ENCODE results near the gene TAF1D. TPM values are rescaled to one million over a fixed set of nuclear protein-coding genes. Genes with fewer than 3 reads are reported as not detected.

TAF1D gene
- 10 to 100 TPM; 34.7 to 61.8 (median 46.3) TPM for total RNA-seq

GRCh38 chr11:93741094-93741881 is at the start of gene TAF1D, which contains the start of gene C11orf54:
Gene TAF1D, minus strand, starts transcription at chr11:93741495. Its CDS starts 2,191 bp downstream, at chr11:93739304.
Gene C11orf54, plus strand, starts transcription at chr11:93741672. Its CDS starts 5,722 bp downstream, at chr11:93747394.
- Histone ChIP-seq H3K4me3 (peak within 1 kb of the TSS; percentile 70 to 88 (median 80)), H3K36me3 (peaks cover 16 to 37% (median 27%) of the 10 kb centered on the region in 4 donors), H3K27me3 (no peaks in the 10 kb centered on the region), H3K27ac (replicated peaks in 1 of 4) (peak within 1 kb of the TSS; percentile 88 to 95 (median 94)), H3K4me1 (peaks cover 36 to 76% (median 67%) of the 10 kb centered on the region in 4 donors), H3K9me3 (no peaks in the 10 kb centered on the region)
- TF ChIP-seq POLR2AphosphoS5 (IDR thresholded peaks at IDR 0.05) (peak; percentile 91 to 96), POLR2A (IDR thresholded peaks at IDR 0.05; ENCODE audit: low read depth) (peak; percentile 84), CTCF (IDR thresholded peaks at IDR 0.05) (peak in 2 of 3 experiments; percentile 1 to 5), EP300 (IDR thresholded peaks at IDR 0.05) (no peak)
- intact Hi-C loops (cut with DNase I): loop anchor here (2.0 kb wide), 1 partner anchor 44 kb away; the partner anchor contains the start of gene MED17
- DNase-seq (ENCODE audit: extremely low spot score): peak; percentile 99
- WGBS: under 1% methylated on average over 38 of the region's 65 CpGs

GRCh38 chr11:93784935-93785360 is 43.7 kb upstream of the TAF1D start:
- Histone ChIP-seq H3K9me3 (no peaks in the 10 kb centered on the region), H3K4me1 (peaks cover 29 to 39% (median 35%) of the 10 kb centered on the region in 4 donors), H3K36me3 (peaks cover 4 to 22% (median 18%) of the 10 kb centered on the region in 4 donors), H3K4me3 (peak overlapping the region; percentile 80 to 98 (median 85)), H3K27ac (replicated peaks in 1 of 4) (peak overlapping the region; percentile 92 to 99 (median 94)), H3K27me3 (no peaks in the 10 kb centered on the region)
- WGBS: under 1% methylated on average over 13 of the region's 13 CpGs
- intact Hi-C loops (cut with DNase I): loop anchor here (2.0 kb wide), 1 partner anchor 44 kb away; the partner anchor contains the start of genes C11orf54 and TAF1D
- DNase-seq (ENCODE audit: extremely low spot score): no peak
- TF ChIP-seq CTCF (IDR thresholded peaks at IDR 0.05) (no peak), EP300 (IDR thresholded peaks at IDR 0.05) (no peak), POLR2AphosphoS5 (IDR thresholded peaks at IDR 0.05) (no peak), POLR2A (IDR thresholded peaks at IDR 0.05; ENCODE audit: low read depth) (no peak)

GRCh38 chr11:93784145-93784934 is 43.0 kb upstream of the TAF1D start, which contains the start of gene MED17:
Gene MED17, plus strand, starts transcription at chr11:93784282. Its CDS starts 232 bp downstream, at chr11:93784514.
- Histone ChIP-seq H3K4me1 (peaks cover 29 to 39% (median 35%) of the 10 kb centered on the region in 4 donors), H3K36me3 (peaks cover 0 to 16% (median 13%) of the 10 kb centered on the region in 4 donors), H3K27ac (replicated peaks in 1 of 4) (peak within 1 kb of the TSS; percentile 92 to 99 (median 94)), H3K9me3 (no peaks in the 10 kb centered on the region), H3K4me3 (peak within 1 kb of the TSS; percentile 80 to 98 (median 85)), H3K27me3 (no peaks in the 10 kb centered on the region)
- peak; percentile 96 for DNase-seq (ENCODE audit: extremely low spot score)
- intact Hi-C loops (cut with DNase I): loop anchor here (2.0 kb wide), 1 partner anchor 44 kb away; the partner anchor contains the start of genes C11orf54 and TAF1D
- under 1% methylated on average over 30 of the region's 72 CpGs for WGBS
- TF ChIP-seq POLR2A (IDR thresholded peaks at IDR 0.05; ENCODE audit: low read depth) (no peak), POLR2AphosphoS5 (IDR thresholded peaks at IDR 0.05) (peak; percentile 95 to 98), CTCF (IDR thresholded peaks at IDR 0.05) (peak; percentile 34 to 57 (median 52))

GRCh38 chr11:93783765-93784144 is 42.5 kb upstream of the TAF1D start:
- intact Hi-C loops (cut with DNase I): loop anchor here (2.0 kb wide), 1 partner anchor 43 kb away; the partner anchor contains the start of genes C11orf54 and TAF1D
- WGBS: under 1% methylated on average over 10 of the region's 10 CpGs
- Histone ChIP-seq H3K36me3 (peaks cover 0 to 11% (median 9%) of the 10 kb centered on the region in 4 donors), H3K27ac (replicated peaks in 1 of 4) (peak overlapping the region; percentile 92 to 99 (median 94)), H3K27me3 (no peaks in the 10 kb centered on the region), H3K9me3 (no peaks in the 10 kb centered on the region), H3K4me3 (peak overlapping the region; percentile 80 to 98 (median 85)), H3K4me1 (peaks cover 29 to 39% (median 35%) of the 10 kb centered on the region in 4 donors)
- DNase-seq (ENCODE audit: extremely low spot score): no peak
- TF ChIP-seq POLR2A (IDR thresholded peaks at IDR 0.05; ENCODE audit: low read depth): no peak
